Limb (tissue), 2 donors: ENCODE results near the gene CFDP1.

Experiments used
- DNase-seq, 2 donors: peaks; one replicate each; pipeline ENCODE4 v3.0.0-alpha.2; 2016; ENCODE audit errors: extremely low spot score in 2 of 2

Gene CFDP1

DNA sequence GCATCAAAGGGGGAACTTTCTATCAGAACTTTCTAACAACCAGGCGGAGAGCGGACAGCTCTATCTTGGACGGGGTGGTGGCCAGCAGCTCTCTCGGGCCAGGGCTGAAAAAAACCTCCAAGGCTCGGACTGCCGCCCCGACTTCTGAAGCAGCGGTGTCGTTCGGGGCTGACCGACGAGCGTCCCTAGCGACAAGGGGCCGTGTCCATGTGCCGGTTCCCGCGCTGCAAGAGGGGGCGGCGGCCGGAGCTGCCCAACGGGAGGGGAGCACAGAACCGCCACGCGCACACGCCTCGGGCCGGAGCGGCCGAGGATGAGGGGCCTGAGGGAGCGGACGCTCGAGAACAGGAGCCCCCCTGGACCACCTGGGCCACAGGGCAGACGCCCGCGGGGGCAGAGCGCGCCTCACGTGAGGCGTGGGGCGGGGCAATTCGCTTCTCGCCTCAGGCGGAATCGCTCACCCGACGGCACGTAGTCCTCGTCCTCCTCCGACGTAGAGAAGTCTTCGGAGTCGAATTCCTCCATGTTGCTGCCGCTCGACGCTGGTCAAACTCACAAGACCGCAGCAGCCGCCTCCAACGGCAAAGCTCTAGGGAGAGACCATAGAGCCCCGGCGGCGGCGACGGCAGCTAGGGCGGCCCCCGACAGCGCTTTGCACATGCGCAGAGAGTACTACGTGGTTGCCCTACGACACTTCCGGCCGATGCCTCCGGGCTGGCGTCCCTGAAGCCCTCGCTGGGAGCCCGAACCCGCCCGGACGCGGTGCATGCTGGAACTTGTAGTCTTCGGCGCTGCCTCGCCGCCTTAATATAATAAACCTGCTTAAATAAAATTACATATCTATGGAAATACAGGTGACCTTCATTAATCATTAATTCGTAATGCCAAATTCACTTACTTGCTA lies at the start of gene CFDP1:
Gene CFDP1, minus strand, starts transcription at position 676 of the 904 bp plus-strand sequence. Its CDS starts 151 bp downstream, at position 525.
- peak; percentile 96 to 97 for DNase-seq

DNA sequence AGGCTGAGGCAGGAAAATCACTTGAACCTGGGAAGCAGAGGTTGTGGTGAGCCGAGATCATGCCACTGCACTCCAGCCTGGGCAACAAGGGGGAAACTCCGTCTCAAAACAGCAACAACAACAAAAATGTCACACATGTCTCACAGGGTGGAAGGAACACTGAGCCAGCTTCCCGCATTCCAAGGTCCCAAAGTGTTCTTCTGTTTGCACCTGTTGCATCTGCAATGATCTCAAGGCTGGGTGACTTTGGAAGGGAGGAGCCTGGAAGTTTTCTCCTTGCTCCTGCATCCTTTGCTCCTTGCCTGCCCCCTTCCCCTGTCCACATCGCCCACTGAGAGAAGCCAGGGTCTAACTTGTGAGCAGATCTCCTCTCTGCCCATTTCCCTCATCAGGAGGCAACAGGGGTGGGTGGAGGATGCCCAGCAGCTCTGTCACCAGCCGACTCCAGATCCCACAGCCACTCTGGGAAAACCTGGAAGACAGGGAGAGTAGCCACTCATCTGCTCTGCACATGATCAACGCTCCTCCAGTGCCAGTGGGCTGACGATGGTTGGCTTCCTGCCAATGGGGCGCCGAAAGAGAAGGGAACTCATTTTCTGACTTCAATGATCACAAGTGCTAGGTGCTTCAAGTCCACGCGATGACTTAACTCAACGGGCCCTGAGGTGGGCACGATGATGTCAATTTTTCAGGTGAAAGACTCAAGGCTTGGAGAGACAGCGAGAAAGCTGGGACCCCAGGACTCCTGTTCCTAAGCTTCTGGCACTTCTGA lies 49.3 kb upstream of the CFDP1 start:
- no peak for DNase-seq

DNA sequence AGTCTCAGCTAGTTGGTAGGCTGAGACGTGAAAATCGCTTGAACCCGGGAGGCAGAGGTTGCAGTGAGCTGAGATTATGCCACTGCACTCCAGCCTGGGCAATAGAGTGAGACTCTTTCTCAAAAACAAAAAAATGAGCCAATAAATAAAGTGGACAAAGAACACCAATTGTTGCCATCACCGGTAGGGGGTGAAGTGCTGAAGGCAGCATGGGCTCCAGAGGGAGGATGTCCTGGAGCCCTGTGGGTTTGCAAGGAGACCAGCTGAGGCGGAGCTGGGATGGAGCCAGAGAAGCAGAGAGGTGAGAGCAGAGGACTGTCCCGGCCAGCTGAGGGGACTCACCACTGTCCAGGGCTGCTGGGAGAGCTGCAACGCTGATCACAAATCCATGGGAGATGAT lies 48.2 kb upstream of the CFDP1 start:
- no peak for DNase-seq

DNA sequence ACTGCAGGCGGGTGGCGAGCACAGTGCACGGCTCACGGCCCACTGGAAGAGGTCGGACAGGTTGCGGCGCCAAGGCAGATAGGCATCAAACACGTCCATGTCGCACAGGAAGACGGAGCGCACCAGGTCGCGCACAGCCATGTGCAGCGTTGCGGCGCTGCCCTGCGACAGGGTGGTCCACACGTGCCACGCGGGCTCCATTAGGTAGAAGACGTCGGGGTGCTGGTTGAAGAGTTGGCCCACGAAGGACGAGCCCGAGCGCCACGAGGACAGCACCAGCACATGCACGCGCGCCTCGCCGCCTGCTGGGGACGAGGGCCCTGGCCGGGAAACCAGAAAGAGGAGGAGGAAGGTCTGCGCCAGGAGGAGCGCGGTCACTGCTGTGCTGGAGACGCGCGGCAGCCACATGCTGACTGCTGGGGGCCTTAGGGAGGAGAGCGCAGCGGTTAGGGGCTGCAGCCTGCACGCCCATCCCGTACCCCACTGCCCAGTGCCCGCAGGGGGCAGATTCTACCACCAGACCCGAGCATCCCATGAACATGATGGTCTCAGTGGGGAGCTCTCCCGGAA lies 46.2 kb upstream of the CFDP1 start:
- no peak for DNase-seq

DNA sequence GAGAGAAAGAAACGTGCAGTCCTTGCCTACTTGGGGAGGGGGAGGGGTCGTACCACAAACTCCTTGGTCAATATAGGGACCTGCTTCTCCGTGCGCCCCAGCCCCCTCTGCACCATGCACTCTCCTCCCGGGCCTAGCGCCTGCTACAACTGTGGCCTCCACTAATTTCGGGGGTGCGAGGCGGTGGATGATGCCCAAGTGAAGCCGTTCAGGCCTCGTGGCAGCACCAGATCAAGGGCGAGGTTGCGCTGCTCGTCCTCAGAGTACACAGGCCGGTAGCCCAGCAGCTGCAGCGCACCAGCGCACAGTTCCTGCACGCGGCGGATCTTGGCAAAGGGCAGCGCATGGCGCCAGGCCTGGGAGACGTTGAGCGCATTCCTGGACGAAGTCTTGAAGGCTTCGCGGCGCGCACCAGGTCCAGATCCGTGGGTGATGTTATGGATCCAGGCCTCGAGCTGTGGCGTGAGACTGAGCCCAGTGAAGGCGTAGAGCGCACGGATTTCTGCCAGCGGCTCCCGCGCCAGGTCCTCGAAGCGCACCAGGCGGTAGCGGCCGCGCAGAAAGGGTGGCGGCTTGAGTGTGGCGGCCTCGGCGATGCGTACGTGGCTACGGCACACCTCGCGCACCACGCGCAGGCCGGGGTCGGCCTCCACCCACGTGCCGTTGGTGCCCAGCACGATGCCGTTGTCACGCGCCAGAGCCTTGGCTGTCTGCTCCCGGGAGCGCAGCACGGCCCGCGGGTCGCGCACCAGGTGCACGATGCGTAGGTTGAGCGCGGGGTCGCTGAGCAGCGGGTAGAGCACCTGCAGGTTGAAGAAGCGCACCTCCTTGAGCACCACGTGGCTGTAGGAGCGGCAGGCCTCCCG lies 45.4 kb upstream of the CFDP1 start:
- no peak for DNase-seq

DNA sequence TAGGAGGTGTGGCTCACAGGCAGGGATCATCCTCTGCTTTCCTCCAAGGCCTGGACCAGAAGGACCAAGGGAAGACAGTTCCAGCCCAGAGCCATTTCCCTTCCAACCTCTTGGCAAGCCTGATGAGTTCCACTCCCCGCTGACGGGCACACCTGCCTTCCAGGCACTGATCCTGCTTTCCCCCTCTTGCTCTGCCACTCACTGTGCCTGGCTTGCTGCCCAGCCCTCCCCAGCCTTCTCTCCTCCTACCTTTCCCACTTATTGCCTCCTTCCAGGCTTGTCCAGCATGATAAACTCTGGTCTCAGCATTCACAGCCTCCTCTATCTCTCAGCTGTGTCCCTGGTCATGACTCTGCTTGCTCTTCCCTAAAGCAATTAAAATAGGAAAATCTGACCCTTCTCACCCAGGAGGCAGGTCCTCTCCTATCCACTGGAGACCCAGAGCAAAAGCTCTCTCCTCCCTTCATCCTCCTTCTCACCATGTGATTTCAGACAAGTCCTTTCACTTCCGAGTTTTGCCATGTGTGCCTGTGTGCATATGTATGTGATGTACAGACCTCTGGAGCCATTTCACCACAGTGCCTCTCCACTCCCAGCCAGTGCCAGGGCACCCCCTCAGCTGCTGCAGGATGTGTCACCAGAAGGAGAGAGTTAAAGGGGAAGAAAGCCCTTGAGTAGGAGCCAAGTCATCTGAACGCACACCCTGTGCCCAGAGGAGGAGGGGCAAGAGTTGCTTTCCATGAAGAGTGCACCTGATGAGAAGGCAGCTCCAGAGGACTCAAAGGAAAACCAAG lies 44.6 kb upstream of the CFDP1 start:
- no peak for DNase-seq

DNA sequence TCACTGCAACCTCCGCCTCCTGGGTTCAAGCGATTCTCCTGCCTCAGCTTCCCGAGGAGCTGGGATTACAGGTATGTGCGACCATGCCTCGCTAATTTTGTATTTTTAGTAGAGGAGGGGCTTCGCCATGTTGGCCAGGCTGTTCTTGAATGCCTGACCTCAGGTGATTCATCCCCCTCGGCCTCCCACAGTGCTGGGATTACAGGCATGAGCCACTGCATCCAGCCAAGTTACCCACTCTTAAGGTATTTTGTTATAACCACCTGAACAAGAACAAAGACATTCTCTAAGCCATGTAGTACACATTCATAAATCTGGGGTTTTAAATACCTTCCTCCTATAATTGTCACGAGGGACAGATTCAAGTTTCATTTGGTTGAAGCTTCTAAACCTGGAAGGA lies 43.5 kb upstream of the CFDP1 start:
- no peak for DNase-seq

DNA sequence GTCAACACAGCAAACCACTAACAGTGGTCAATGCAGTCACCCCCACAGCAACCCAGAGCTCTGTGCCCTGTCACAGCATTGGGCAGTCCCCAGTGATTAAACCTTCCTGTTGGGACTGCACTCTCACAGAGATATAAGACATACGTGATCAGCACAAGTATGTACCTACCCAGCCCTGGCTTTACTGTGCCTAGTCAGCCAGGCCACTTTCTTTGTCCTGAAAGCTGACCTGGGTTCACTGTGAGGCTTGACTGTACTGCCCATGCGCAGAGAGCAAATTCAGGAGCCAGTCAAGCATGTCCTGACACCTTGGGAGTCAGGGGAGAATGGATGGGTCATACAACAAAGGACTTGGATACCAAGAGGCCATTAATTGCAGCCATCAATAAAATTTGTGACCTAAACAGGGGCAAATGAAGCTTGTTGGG lies 42.1 kb upstream of the CFDP1 start:
- DNase-seq = no peak

DNA sequence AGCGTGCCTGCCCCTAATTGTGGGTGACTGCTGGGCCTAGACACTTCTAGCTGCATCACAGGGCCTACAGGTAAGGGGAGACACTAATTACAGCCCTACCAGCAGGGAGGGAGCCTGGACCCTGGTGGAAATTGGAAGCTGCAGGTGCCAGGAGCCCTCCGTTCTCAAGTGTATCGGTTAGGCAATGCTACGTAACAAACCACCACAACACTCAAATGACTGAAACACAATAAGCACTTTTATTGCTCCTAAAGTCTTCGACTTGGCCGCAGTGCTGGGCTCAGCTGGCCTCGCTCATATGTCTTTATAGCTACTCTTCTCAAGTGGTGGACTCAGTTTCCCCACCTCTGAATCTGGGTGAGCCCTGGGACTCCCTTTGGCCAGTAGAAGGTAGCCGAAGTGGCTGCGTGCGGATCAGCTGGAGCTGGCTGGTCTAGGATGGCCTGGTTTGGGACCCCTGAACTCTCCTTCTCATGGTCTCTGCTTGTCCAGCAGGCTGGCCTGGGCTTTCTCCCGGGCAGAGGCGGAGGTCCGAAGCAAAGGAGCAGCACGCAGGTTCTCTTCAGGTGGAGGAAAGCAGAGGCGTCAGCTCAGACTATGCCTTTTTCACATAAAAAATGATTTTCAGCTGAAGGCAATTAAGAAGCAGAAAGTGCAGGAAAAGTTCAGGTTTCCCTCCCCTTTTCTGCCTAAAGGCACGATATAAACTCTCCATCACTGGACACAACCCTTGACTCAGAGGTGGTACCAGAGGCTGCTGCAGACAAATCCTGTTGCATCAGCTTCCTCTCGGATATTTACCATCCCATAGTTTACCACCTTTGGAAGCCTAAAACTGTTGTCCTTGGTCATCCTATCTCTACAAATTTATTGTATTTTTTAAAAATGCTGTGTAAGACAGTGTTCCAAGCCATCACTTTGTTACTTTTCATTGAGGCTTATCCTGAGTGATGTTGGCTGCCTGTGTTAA lies 39.9 kb upstream of the CFDP1 start:
- DNase-seq = no peak

DNA sequence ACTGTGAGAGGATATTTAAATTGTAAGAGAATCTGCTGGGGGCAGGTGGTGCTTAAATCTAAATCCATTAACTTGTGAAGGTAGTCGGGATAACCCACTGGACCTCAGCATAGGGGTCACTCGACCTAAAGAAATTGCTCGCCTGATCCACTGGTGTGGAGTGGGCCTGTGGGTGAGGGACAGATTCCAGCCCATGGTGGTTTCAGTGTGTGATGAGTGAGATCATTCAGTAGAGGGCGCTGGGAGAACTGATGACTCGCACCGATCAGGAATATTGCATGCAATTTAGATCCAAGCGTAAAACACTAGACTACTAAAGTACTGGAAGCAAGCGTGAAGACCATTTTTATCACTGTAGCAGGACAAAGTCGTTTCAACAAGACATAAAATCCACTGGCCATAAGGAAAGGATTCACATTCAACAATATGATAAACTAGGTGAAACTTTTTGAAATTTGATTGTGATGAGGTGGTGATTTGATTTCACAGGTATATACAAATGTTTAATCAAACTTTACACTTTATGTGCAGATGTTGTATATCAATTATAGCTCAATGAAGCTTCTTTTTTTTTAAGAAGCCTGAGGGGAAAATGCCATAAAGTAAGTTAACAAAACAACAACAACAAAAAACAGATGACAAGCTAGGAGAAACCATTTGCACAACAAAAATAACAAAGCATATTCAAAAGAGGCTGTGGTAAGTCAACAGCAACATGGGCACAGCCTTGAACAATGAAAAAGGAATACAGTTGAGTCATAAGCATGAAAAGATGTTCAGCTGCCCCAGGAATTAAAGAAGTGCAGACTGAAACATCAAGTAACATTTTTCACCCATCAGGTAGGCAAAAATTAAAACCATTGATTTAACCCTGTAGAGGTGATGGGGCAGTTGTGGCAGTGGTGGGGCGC lies 38.7 kb upstream of the CFDP1 start:
- DNase-seq = peak; percentile 71 to 84

DNA sequence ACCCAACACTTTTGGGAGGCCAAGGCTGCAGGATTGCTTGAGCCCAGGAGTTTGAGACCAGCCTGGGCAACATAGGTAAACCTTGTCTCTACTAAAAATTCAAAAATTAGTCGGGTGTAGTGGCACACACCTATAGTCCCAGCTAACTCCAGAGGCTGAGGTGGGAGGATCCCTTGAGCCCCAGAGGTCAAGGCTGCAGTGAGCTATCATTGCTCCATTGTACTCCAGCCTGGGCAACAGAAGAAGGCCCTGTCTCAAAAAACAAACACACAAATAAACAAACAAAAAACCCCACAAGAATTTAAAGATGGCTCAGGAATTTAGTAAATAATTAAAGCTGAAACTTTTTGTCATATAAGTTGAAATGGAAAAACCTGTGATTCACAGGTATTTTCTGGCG lies 33.5 kb upstream of the CFDP1 start:
- DNase-seq = no peak

DNA sequence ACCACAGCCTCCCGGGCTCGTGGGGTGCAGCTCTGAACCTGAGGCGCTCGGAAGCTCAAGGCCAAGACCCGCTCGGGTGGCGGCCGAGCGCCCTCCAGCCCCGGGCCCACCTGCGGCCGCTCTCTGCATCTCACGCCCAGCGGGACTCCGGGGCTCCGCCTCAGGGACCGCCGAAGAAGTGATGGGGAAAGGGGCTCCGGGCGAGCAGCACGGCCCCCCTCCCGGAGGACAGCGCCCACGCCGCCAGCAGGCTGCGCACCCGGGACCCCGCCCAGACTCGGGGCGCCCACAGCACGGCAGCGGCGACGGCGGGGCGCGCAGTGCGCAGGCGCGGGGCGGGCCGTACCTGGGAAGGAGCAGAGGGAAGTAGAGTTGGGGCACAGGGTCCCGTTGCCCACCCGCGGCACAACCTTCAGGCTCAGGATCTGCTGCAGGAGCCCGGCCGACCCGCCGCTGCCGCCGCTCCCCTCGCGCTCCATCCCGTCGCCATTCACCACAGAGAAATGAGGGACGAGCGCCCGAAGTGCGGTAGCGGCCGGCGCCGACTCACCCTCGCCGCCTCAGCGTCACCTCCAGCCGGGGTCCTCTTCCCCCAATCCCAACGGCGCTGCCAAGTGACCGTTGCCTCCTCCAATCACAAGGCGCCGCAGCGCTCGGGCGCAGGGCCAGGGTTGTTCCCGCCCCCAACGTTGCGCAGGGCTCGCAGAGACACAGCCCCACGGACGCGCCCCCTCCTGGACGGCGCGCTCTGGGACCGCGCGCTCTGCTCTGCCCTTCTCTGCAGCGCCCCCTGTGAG lies 31.0 kb upstream of the CFDP1 start, which contains the start of gene TMEM170A:
Gene TMEM170A, minus strand, starts transcription at position 568 of the 797 bp plus-strand sequence. Its CDS starts 89 bp downstream, at position 479.
- DNase-seq = peak; percentile 98 to 100

DNA sequence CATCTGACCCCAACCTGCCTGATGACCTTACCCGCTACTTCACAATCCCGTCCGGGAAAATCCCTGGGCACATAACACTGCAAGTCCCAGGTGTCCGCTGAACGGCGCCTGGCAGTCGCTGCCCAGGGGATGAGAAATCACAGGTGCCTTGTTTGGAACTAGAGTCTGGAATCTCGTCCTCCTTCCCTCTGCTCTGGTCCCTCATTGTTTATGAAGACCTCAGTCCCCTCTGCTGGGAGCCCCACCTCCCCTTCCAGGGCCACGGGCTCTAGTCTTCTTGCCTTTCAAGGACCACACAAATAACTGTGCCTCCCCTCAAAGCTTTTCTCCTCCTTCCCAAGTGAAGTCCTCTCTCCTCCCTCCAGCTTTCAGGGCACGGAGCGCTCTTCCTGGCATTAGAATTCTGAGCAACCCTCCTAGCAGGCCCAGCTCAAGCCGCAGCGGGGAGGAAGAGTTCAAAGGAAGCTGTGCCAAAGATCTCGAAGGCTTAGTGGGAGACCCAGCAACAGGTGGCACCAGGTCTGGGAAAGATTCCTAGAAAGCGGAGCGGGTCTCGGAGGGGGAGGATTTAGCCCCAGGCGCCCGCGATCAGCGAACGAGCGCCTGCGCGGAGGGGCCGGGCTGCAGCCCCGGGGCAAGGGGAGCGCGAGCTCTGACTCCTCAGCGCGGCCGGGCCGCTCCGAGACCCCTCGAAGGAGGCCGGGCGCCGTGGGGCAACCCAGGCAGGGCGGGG lies 30.3 kb upstream of the CFDP1 start:
- DNase-seq = peak; percentile 30 to 78

DNA sequence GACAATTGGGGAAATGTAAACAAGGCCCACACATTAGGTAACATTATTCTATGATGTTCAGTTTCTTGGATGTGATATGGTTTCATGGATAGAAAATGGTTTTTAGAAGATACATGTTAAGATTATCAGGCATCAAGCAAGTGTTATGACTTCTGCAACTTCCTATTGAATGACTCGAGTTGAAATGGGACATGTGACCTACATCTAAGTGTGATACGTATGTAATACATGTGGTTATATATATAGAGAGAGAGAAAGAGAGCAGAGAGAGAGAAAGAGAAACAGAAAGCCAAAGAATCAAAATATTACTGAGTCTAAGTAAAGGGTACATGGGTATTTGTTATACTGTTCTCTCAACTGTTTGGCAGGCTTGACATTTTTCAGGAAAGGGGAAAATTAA lies 29.5 kb upstream of the CFDP1 start:
- no peak for DNase-seq

DNA sequence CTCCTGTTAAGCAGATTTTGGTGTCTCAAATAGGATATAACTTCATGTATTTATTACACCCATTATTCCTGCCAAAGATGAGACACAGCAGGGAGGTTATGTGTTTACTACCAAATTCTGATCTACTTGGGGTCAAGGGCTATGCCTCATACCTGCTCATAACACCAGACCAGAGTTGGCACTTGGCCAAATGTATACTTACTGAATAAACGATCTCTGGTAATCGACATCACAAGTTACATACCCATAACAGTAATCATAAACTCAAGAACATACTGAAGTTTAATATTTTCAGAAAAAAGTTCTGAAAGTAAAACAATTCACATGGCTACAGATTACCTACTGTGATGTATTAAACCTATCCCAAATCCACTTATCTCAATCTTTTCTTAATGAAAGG lies 28.3 kb upstream of the CFDP1 start:
- no peak for DNase-seq

DNA sequence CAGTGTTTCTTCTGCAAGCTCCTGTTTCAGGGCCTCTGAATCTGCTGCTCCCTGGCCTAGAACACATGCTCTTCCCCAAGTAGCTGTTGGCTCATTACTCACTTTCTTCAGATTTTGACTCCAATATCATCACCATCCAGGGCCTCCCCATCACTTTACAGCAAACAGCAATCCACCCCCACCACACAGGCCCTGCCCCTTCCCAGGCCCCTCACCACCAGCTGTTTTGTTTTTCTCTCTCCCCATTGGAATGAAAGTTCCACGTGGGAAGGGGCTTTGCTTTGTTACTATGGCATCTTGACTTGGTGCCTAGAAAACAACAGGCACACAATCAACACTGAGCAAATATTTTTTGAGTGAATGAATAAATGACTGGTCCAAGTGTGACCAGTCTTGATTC lies 27.1 kb upstream of the CFDP1 start:
- DNase-seq = peak; percentile 60 to 67

DNA sequence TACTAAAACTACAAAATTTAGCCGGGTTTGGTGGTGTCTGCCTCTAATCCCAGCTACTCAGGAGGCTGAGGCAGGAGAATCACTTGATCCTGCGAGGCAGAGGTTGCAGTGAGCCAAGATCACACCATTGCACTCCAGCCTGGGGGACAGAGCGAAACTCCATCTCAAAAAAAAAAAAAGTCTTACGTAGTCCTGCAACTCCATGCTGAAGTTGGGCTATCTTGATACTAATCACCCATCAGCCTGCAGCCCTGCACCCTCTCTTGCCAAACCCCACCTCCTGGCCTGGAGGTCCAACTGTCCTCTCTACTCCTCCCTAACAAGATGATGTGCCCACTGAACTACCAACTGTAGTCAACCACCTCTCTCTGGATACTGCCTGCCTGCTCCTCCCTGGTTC lies 26.4 kb upstream of the CFDP1 start:
- DNase-seq = no peak
